GM12872 (cell line): ENCODE measurements around the gene SUMF2.

Source experiments
- TF ChIP-seq, protein P1 (sequence below): IDR thresholded peaks from 3 replicates; pipeline ENCODE4 v1.5.1; 2011; ENCODE audit warnings: low read depth, mild to moderate bottlenecking, low read length, moderate library complexity; ENCODE audit not compliant: insufficient read depth

SUMF2 gene

DNA sequence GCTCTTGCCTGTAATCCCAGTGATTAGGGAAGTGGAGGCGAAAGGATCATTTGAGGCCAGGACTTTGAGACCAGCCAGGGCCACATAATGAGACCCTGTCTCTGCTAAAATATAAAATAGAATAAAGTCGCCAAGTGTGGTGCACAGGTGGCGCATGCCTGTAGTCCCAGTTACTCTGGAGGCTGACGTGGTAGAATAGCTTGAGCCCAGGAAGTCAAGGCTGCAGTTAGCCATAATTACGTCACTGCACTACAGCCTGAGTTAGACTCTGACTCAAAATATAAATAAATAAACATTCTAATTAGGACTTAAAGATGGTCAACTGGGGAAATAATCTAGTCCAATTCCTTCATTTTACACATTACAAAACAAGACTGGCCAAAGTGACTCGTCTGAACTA lies 41.4 kb downstream of the SUMF2 start:
- TF ChIP-seq, protein P1, sequence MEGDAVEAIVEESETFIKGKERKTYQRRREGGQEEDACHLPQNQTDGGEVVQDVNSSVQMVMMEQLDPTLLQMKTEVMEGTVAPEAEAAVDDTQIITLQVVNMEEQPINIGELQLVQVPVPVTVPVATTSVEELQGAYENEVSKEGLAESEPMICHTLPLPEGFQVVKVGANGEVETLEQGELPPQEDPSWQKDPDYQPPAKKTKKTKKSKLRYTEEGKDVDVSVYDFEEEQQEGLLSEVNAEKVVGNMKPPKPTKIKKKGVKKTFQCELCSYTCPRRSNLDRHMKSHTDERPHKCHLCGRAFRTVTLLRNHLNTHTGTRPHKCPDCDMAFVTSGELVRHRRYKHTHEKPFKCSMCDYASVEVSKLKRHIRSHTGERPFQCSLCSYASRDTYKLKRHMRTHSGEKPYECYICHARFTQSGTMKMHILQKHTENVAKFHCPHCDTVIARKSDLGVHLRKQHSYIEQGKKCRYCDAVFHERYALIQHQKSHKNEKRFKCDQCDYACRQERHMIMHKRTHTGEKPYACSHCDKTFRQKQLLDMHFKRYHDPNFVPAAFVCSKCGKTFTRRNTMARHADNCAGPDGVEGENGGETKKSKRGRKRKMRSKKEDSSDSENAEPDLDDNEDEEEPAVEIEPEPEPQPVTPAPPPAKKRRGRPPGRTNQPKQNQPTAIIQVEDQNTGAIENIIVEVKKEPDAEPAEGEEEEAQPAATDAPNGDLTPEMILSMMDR = no peak

- TF ChIP-seq, protein P1 = no peak
These were observed 42.3 kb downstream of the SUMF2 start, which contains the start of gene CHCHD2 for GRCh38 chr7:56106108-56107073. Gene CHCHD2 (minus strand): TSS chr7:56106476. CDS start chr7:56106413, 63 bp downstream.

- TF ChIP-seq, protein P1 = no peak
These were observed 43.8 kb downstream of the SUMF2 start for GRCh38 chr7:56107954-56108258.

DNA sequence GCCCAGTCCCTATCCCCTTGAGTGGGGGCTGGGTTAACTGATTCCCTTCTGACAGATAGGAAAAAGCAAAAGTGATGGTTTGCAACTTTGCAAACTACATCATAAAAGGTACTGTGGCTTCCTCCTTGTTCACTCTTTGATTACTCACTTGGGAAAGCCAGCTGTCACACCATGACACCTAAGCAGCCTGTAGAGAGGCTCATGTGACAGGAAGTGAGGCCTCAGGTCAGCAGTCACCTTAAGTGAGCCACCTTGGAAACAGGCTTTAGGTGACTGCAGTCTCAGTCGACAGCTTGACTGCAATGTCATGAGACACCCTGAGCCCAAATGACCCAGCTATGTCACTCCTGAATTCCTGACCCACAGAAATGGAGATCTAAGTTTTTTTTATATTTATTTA lies 46.5 kb downstream of the SUMF2 start:
- TF ChIP-seq, protein P1 = no peak

GRCh38 chr7:56115852-56116538 lies 51.9 kb downstream of the SUMF2 start, which contains the start of gene NUPR2:
Gene NUPR2 (minus strand): TSS chr7:56116417. CDS start chr7:56116314, 103 bp downstream.
- TF ChIP-seq, protein P1 = no peak

GRCh38 chr7:56121440-56121839 lies 57.4 kb downstream of the SUMF2 start:
- TF ChIP-seq, protein P1 = no peak

DNA sequence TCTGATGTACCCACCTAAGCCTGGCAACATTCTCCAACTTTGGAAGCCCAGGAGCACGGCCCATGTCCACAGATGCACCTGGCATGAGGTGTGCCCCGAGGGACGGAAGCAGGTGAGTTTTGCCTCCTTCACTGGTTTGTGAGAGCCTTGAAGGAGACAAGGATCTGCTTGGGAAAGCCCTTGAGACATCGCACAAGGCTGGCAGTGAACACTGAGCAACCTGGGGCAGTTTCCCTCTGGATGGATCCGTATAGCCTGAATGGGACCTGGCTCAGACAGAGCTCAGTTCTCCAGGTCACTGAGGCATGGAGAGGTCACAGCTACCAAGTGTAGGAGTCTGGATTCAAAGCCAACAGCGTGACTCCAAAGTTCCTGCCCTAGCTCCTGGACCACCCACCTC lies 60.9 kb downstream of the SUMF2 start:
- TF ChIP-seq, protein P1 = no peak
